NCI-H510A treated with DMSO at 0.1 percent for 48 hours (cell line): ENCODE measurements around the gene ZNF536.

Experiments
- DNase-seq: peaks from one replicate; lab custom pipeline; 2025; lab: John Stamatoyannopoulos, UW

The ZNF536 gene

GRCh38 chr19:30371960-30372824, at the start of gene ZNF536:
Gene ZNF536, plus strand, starts transcription at chr19:30372384. Its CDS starts 71,179 bp downstream, at chr19:30443563.
- no peak for DNase-seq

GRCh38 chr19:30322641-30323320, 49.4 kb upstream of the ZNF536 start:
- no peak for DNase-seq

DNA sequence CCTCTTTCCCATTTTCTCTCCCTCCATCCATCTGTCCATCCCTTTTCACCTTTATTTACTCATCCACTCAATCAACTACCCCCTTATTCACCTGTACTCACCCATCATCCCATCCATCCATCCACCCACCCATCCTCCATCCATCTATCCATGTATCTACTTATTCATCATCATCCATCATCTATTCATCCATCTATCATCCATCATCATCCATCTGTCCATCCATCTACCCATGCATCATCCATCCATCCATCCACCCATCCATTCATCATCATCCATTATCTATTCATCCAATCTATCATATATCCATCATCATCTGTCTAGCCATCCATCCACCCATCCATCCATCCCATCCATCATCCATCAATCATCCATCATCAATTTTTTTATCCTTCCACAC, 48.3 kb upstream of the ZNF536 start:
- DNase-seq: no peak

DNA sequence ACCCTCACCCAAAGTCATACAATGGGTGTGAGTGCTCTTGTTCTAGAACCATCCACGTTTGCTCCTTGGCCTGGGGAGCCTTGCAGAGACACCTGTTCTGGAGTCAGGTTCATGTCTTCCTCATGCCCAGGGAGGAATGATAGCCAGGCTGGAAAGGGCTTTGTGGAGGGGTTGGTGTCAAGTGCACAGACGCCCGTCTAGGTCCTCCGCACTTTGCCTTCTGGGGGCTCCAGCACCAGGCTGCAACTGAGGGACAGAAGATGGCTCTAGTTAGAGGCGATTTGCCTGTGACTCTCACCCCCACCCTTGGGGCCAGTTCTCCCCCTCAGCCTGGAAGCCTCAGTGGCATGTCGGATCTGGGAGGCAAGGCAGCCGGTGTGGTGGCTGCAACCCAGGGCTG, 47.2 kb upstream of the ZNF536 start:
- DNase-seq: no peak

- no peak for DNase-seq
Measured at GRCh38 chr19:30325676-30326392, 46.4 kb upstream of the ZNF536 start.

DNA sequence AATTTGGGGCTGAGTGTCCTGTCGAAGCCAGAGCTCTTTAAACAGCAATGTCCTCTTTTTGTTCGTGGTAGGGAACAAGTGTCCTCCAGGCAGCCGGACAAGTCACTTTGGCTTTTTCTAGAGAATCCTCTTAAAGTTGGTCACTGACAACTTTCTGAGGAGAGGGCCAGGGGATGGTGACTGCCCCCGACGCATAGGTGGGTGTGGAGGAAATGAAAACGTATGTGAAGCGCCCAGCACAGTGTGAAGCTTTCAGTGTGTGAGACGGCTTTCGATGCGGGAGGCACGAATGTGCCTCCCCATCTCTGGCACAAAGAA, 45.8 kb upstream of the ZNF536 start:
- no peak for DNase-seq

DNA sequence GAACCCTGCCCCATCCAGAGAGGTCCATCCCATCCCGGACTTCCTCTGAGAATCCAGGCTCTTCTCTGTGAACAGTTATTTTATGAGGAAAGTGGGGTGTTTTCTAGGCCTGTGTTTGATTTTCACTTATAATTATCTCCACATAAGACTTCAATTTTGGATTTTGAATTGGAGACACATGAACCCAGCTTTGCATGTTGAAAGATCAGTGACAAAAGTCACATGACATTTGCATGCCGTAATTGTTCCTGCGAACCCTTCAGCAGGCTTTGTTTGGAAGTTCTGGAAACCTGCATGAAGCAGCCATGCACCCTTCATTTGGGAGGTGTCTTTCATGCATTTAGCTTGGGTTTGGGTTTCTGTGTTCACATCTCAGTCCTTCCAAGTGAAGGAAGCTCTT, 44.9 kb upstream of the ZNF536 start:
- DNase-seq: no peak

DNA sequence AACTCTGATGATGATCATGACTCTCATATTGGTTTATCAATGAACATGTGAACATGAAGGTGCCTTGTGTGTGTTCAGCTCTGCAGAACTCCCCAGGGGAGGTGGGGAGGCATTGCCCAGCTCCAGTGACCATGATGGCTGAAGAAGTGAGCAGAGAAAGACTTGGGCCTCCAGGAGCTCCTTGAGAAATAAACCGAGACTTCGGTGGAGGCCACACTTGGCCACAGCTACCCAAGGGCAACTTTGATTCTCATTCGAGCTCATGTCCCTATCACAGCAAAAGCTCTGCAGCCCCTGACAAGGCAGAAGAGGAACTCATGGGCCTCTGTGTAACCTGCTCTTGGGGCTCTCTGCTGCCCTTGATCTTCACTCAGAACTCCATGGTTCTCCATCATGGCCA, 44.1 kb upstream of the ZNF536 start:
- no peak for DNase-seq

DNA sequence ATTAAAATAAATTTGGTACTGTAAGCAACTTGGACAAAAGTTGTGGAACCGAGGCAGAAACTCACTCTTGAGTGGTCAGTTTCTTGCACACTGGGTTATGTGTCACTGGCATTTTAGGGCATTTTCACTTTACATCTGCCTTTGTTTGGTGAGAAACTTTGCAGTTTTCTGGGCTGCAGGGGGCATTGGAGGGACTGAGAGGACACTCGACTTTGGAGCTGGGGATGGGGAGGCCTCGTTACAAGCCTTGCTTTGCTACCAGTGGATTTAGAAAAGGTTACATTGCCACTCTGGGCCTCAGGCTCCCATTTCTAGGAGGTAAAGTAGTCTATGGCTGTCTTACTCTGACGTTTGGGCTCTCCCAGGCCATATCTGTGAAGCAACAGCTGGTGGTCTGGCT, 41.9 kb upstream of the ZNF536 start:
- DNase-seq: no peak

- no peak for DNase-seq
Measured at GRCh38 chr19:30332445-30333234, 39.5 kb upstream of the ZNF536 start.

DNA sequence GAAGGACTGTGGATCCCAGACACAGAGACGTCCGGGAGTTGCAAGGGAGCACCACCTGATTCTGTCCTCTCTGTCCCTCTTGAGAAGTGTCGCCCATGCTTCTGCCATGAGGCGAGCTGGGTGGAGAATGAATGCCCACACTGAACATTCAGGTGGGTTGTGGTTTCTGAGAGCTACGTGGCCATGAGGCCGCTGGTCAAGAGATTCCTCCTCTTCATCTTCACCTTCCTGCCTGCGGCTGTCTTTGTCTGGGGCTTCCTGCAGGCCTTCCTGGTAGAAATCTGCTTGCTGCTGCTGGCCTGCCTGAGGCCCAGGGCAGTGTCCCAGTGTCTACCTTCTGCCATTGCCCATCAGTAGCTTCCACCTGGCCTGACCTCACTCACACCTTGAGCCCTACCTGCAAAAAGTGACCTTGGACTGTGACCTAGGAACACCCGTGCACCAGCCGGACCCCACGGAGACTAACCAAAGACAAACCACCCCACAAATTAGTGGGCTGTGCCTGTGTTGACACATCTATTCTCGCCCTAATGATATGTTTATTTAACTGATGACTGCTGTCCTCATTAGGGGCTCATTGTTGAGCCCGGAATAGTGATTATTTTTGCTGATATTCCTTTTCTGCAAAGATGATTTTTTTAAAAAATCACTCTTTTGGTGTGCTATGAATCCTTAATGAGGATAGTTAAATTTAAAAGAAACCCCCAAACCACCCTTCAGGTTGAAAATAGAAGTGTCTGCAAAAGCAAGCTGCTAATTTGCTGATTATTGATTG, 38.7 kb upstream of the ZNF536 start:
- no peak for DNase-seq

- DNase-seq: no peak
Measured at GRCh38 chr19:30334841-30335240, 37.3 kb upstream of the ZNF536 start.

- DNase-seq: no peak
Measured at GRCh38 chr19:30335306-30335886, 36.8 kb upstream of the ZNF536 start.

DNA sequence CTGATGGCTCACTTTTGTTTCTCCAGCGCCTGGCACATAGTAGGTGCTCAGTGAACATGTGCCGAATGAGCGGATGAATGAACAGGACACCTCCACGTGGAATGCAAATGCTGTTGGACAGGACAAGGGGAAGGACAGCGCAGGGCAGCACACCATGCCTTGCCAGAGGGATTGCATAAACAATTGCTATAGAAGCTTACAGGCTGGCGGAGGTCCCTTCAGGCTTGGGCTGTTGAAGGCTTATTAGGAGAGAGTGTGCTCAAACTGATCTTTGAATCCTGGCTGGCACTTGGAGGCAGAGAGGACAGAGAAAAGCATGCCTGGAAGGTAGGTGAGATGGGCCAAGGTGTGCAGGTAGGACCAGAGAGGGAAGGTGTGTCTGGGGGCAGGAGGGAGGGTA, 35.9 kb upstream of the ZNF536 start:
- DNase-seq: no peak

DNA sequence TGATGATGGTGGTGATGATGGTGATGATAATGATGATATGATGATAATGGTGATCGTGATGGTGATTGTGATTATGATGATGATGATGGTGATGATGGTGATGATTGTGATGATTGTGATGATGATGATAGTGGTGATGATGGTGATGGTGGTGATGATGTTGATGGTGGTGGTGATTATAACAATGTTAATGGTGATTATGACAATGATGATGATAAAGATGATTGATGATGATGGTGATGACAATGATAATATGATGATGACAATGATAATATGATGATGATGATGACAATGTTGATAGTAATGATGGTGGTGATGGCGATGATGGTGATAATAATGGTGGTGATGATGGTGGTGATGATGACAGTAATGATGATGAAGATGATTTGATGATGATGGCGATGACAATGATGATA, 34.1 kb upstream of the ZNF536 start:
- no peak for DNase-seq

DNA sequence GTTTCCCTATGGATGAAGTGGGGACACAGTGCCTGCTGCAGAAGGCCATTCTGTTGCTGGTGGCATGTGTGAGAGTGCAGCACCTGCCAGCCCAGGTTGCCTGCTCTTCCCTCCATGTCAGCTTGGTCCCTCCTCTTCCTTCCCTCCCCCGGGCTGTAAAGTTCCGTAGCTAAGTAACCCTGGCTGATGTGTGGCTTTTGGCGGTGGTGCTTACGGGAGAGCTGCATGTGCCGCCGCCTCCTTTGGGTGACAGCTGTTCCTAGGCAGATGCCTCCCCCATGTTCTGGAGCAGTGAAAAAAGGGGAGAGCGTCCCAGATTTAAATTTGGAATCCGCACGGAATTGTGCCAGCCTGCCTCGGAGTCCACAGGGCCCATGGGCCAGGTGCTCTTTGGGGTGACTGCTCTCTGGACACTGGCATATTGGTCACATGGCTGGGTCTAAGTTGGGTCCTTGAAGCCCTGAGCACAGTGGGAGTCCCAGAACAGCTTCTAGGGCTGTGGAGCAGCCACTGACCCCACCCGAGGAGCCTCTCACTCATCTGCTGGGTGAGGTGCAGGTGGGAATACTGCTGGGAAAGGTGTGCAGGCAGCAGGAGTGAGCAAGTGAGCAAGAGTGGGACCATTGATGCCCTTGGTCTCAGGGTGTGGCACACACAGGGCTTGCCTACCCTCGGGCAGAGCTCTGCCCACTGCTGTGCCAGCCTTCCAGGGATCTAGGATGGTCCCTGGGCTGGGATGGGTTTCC, 33.1 kb upstream of the ZNF536 start:
- no peak for DNase-seq

DNA sequence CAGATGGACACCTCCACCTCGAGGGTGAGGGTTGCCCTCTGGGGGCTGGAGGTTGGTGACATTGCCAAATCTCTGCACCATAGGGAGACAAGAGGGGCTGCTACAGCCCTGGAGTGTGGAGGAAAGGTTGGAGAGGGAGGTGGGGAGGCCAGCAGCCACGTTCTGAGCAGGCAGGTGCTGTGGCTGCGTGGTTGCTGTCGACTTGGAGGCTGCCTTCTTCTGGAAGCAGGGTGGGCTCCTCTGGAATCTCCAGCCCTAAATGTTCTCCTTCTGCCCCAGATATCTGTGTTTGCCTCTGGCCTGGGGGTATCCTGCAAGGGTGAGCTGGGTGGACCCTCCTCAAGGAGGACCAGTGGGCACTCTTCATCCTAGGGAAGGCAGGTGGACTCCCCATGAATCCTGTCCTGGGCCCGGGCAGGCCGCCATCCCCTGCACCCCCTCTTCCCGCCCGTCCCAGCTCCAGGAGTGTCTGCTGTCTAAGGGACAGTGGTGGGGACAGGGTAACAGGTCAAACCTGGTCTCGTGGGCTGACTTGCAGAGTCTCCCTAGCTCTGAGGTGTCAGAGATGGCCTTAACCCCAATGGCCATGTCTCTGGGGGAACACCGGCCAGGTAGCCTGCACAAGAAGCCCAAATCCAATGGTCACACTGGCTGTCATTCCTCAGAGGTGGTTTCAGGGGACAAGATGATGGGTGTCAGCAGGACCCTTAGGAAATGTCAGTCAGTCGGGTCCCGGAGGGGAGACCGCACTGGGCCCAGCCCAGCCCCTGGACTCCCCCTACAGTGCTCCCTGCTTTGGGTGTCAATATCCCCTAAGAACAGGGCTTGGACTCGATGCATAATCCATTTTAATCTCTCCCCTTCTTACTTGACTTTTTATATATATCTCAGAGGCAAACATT, 32.3 kb upstream of the ZNF536 start:
- DNase-seq: no peak

- no peak for DNase-seq
Measured at GRCh38 chr19:30340771-30341561, 31.2 kb upstream of the ZNF536 start.
